Transverse colon (tissue), 4 donors: ENCODE data around the gene PKP2. TPM values are rescaled to one million over a fixed set of nuclear protein-coding genes. Genes with fewer than 3 reads are reported as not detected.

Source experiments
- DNase-seq: peaks from one replicate; pipeline ENCODE4 v3.0.0-alpha.2; 2019
- H3K27ac ChIP-seq, 4 donors: fragments of 200-600 bp; sonication (generic); 2 replicates each; pipeline ENCODE4 v1.5.1; 2016 to 2018; ENCODE audit warnings: inconsistent platforms in 4 of 4
- H3K27me3 ChIP-seq: fragments of 200-600 bp; sonication (generic); 2 replicates; pipeline ENCODE4 v1.5.1; 2017; ENCODE audit warnings: inconsistent platforms
- H3K36me3 ChIP-seq, 4 donors: fragments of 200-600 bp; sonication (generic); 2 replicates each; pipeline ENCODE4 v1.5.1; 2017 to 2019; ENCODE audit warnings: inconsistent platforms in 4 of 4
- H3K4me1 ChIP-seq, 4 donors: fragments of 200-600 bp; sonication (generic); 2 replicates each; pipeline ENCODE4 v1.5.1; 2017 to 2020; ENCODE audit warnings: inconsistent platforms in 4 of 4
- H3K4me3 ChIP-seq, 4 donors: fragments of 200-600 bp; sonication (generic); 1 replicate in 1 of 4; 2 replicates in 3 of 4; pipeline versions ENCODE4 v1.5.1 to v1.6.1; 2017 to 2019; ENCODE audit warnings: inconsistent platforms in 4 of 4
- H3K9me3 ChIP-seq, 2 donors: fragments of 200-600 bp; sonication (generic); 2 replicates each; pipeline ENCODE4 v1.5.1; 2017 to 2019; ENCODE audit warnings: inconsistent platforms in 2 of 2
- EP300 ChIP-seq: sonication (generic); formaldehyde crosslinking; IDR thresholded peaks from one replicate; pipeline ENCODE4 v1.6.1; 2017; ENCODE audit warnings: antibody characterized with exemption, low read depth
- POLR2A ChIP-seq: fragments of 450-650 bp; IDR thresholded peaks from one replicate; pipeline ENCODE4 v1.6.1; 2016; ENCODE audit warnings: antibody characterized with exemption, mild to moderate bottlenecking, moderate library complexity
- POLR2AphosphoS5 ChIP-seq, 3 donors: sonication (generic); formaldehyde crosslinking; IDR thresholded peaks; one replicate each; pipeline ENCODE4 v1.6.1; 2016; ENCODE audit warnings: antibody characterized with exemption in 3 of 3
- WGBS, 2 donors: methylation state at CpG; one replicate each; pipeline ENCODE4 v1.1.5; 2018; ENCODE audit warnings: low coverage in 1 of 2; 5-methylcytosine and 5-hydroxymethylcytosine counted together
- in situ Hi-C, 4 donors: fragments of 200-750 bp; cut with MboI; loops; one replicate each; pipeline versions ENCODE4 v1.15.0 to v1.15.1; 2017; ENCODE audit warnings: low sequenced_read_pairs in 3 of 4, low pct_ligation_motif_present in 1 of 4, low pct_unique_long_range_greater_than_20kb in 1 of 4
- intact Hi-C: fragments of 100-400 bp; cut with DNase I; formaldehyde crosslinking; loops from one replicate; pipeline ENCODE4 v1.15.1; 2023; ENCODE audit warnings: low total_unique reads
- total RNA-seq, 4 donors: library from RNA; depleted of rRNA; stranded (reverse); fragments of >200 nt; gene quantifications; one replicate each; pipeline ENCODE4 v1.1.0, GENCODE V29; 2016
- TF ChIP-seq, protein P1 (sequence below), 5 experiments: fragments of 200-600 bp in 3 of 5; fragments of 450-650 bp in 2 of 5; sonication (generic) in 3 of 5; IDR thresholded peaks; 1 replicate in 2 of 5; 2 replicates in 3 of 5; pipeline ENCODE4 v1.5.1; 2016 to 2017; ENCODE audit warnings: antibody characterized with exemption in 5 of 5, inconsistent platforms in 3 of 5, mild to moderate bottlenecking in 2 of 5, moderate library complexity in 1 of 5

The PKP2 gene
- total RNA-seq, 4 donors from 2014 or later = 92.0 to 253 (median 108) TPM

- 95% methylated on average over 1 of the region's 1 CpG; no CpG with 5 or more reads in 1 of the 2 donors for WGBS, 2 donors
- Histone ChIP-seq H3K27me3 (no peaks in the 10 kb centered on the region), H3K9me3 (no peaks in the 10 kb centered on the region), H3K36me3 (peaks cover 0 to 6% (median 0%) of the 10 kb centered on the region in 4 donors), H3K4me3 (no peak overlapping the region), H3K27ac (no peak overlapping the region), H3K4me1 (no peaks in the 10 kb centered on the region)
- DNase-seq = no peak
- in situ Hi-C loops (no loop called here), intact Hi-C loops (no loop called here)
- no peak for TF ChIP-seq POLR2AphosphoS5 (IDR thresholded peaks at IDR 0.05)
- no peak for TF ChIP-seq EP300
- no peak for TF ChIP-seq POLR2A
- TF ChIP-seq, protein P1, sequence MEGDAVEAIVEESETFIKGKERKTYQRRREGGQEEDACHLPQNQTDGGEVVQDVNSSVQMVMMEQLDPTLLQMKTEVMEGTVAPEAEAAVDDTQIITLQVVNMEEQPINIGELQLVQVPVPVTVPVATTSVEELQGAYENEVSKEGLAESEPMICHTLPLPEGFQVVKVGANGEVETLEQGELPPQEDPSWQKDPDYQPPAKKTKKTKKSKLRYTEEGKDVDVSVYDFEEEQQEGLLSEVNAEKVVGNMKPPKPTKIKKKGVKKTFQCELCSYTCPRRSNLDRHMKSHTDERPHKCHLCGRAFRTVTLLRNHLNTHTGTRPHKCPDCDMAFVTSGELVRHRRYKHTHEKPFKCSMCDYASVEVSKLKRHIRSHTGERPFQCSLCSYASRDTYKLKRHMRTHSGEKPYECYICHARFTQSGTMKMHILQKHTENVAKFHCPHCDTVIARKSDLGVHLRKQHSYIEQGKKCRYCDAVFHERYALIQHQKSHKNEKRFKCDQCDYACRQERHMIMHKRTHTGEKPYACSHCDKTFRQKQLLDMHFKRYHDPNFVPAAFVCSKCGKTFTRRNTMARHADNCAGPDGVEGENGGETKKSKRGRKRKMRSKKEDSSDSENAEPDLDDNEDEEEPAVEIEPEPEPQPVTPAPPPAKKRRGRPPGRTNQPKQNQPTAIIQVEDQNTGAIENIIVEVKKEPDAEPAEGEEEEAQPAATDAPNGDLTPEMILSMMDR (IDR thresholded peaks at IDR 0.05) = no peak
Measured at GRCh38 chr12:32809846-32810245, 86.7 kb downstream of the PKP2 start.

DNA sequence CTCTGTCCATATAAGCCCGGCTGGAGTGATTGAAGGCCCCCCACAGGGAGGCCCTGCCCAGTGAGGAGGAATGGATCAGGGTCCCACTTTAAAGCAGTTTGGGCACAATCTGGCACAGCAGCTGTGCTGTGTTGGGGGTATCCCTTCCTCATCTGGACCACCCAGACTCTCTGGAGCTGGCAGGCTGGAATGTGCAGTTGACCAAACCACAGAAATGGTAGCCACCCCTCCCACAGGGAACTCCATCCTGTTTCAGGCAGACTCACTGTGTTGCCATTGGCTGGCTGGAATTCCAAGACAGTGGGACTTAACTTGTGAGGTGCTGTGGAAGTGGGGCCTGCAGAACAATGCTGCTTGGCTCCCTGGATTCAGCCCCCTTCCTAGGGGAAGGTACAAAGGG, 87.4 kb downstream of the PKP2 start:
- H3K27me3 ChIP-seq = no peaks in the 10 kb centered on the region
- H3K9me3 ChIP-seq = no peaks in the 10 kb centered on the region
- intact Hi-C loops (no loop called here), in situ Hi-C loops (no loop called here)
- 50% methylated on average over 1 of the region's 1 CpG; no CpG with 5 or more reads in 1 of the 2 donors for WGBS, 2 donors
- H3K4me3 ChIP-seq = no peak overlapping the region
- DNase-seq = no peak
- H3K36me3 ChIP-seq = peaks cover 0 to 6% (median 0%) of the 10 kb centered on the region in 4 donors
- no peak overlapping the region for H3K27ac ChIP-seq
- no peaks in the 10 kb centered on the region for H3K4me1 ChIP-seq
- TF ChIP-seq EP300 (no peak), POLR2A (no peak), POLR2AphosphoS5 (IDR thresholded peaks at IDR 0.05) (no peak)
- TF ChIP-seq, protein P1 (IDR thresholded peaks at IDR 0.05) = no peak

- H3K4me3 ChIP-seq = no peak overlapping the region
- H3K27ac ChIP-seq = no peak overlapping the region
- TF ChIP-seq POLR2A (no peak), POLR2AphosphoS5 (IDR thresholded peaks at IDR 0.05) (no peak), EP300 (no peak)
- TF ChIP-seq, protein P1 (IDR thresholded peaks at IDR 0.05) = no peak
- no peak for DNase-seq
- in situ Hi-C loops (no loop called here), intact Hi-C loops (no loop called here)
- H3K9me3 ChIP-seq = no peaks in the 10 kb centered on the region
- no peaks in the 10 kb centered on the region for H3K4me1 ChIP-seq
- H3K36me3 ChIP-seq = peaks cover 0 to 6% (median 0%) of the 10 kb centered on the region in 4 donors
- 81 to 100% methylated on average over 1 to 3 of the region's 3 CpGs for WGBS, 2 donors
- H3K27me3 ChIP-seq = no peaks in the 10 kb centered on the region
Measured at GRCh38 chr12:32804301-32804700, 92.3 kb downstream of the PKP2 start.

- in situ Hi-C loops = no loop called here
- intact Hi-C loops = no loop called here
- H3K4me3 ChIP-seq = no peak overlapping the region
- no peaks in the 10 kb centered on the region for H3K36me3 ChIP-seq
- TF ChIP-seq, protein P1 (IDR thresholded peaks at IDR 0.05) = no peak
- no peak for TF ChIP-seq POLR2AphosphoS5 (IDR thresholded peaks at IDR 0.05)
- no peak for TF ChIP-seq EP300
- 71 to 84% methylated on average over 5 of the region's 5 CpGs for WGBS, 2 donors
- no peak for DNase-seq
- no peak overlapping the region for H3K27ac ChIP-seq
- no peaks in the 10 kb centered on the region for H3K27me3 ChIP-seq
- no peaks in the 10 kb centered on the region for H3K4me1 ChIP-seq
- no peaks in the 10 kb centered on the region for H3K9me3 ChIP-seq
Measured at GRCh38 chr12:32801269-32801980, 95.2 kb downstream of the PKP2 start.
